Activated CD8-positive, alpha-beta T cell treated with anti-CD3 and anti-CD28 coated beads, Interleukin-2, amount 10 ng/mL, durations not matched to agents 7 days and 5 days (primary cell): Measurements from ENCODE around the gene WDR43. TPM values are rescaled to one million over a fixed set of nuclear protein-coding genes. Genes with fewer than 3 reads are reported as not detected.

Source experiments
- ATAC-seq: fragments of 150-1000 bp; cut with Tn5 transposase; one replicate; pipeline ENCODE4 v1.10.0; 2021; ENCODE audit warnings: moderate library complexity
- CTCF ChIA-PET: fragments of 350-600 bp; sonication (Branson Sonifier 250); formaldehyde crosslinking; loops from one replicate; lab custom pipeline; 2021; ENCODE audit warnings: antibody characterized with exemption; lab: Charles Lee
- POLR2A ChIA-PET: fragments of 350-600 bp; sonication (Branson Sonifier 250); formaldehyde crosslinking; loops from one replicate; lab custom pipeline; 2021; ENCODE audit warnings: antibody characterized with exemption; lab: Charles Lee
- DNase-seq: peaks from one replicate; pipeline ENCODE4 v3.0.0-alpha.2; 2020
- H3K27ac Mint-ChIP-seq: one replicate; pipeline ENCODE4 v1.8.0; 2021; ENCODE audit warnings: mild to moderate bottlenecking, mixed read lengths
- H3K27me3 Mint-ChIP-seq: one replicate; pipeline ENCODE4 v1.8.0; 2021; ENCODE audit warnings: low read depth, mixed read lengths
- H3K36me3 Mint-ChIP-seq: one replicate; pipeline ENCODE4 v1.8.0; 2021; ENCODE audit warnings: low read depth, mixed read lengths
- H3K4me1 Mint-ChIP-seq: one replicate; pipeline ENCODE4 v1.8.0; 2021; ENCODE audit warnings: low read depth, mixed read lengths
- H3K4me3 Mint-ChIP-seq: one replicate; pipeline ENCODE4 v1.8.0; 2021; ENCODE audit warnings: mild to moderate bottlenecking, mixed read lengths
- H3K9me3 Mint-ChIP-seq: one replicate; pipeline ENCODE4 v1.8.0; 2022; ENCODE audit warnings: mixed read lengths; ENCODE audit not compliant: insufficient read depth
- total RNA-seq, 2 experiments: library from RNA; stranded (reverse); gene quantifications; one replicate each; pipeline ENCODE4 v1.2.3, GENCODE V29; 2021

The WDR43 gene
- total RNA-seq, 2 experiments from 2014 or later, result 70.3 to 81.2 TPM

DNA sequence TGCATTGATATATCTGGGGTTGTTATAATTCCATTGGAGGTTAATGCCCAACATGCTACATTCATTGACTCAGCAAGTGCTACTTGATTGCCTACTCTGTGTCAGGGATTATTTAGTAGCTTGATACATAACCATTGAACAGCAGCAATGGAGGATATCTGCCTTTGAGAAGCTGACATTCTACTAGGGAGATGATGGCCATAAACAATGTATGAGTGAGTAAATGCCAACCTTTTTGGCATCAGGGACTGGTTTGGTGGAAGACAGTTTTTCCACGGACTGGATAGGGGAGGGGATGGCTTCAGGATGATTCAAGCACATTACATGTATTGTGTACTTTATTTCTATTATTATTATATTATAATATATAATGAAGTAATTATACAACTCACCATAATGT lies 54.7 kb downstream of the WDR43 start:
- Mint-ChIP-seq H3K27ac (no peak overlapping the region), H3K27me3 (no peaks in the 10 kb centered on the region), H3K9me3 (no peaks in the 10 kb centered on the region), H3K4me3 (no peak overlapping the region), H3K4me1 (peaks cover 2% of the 10 kb centered on the region), H3K36me3 (peaks cover 42% of the 10 kb centered on the region)
- DNase-seq (no peak), ATAC-seq (no peak)
- ChIA-PET CTCF (no interaction called here), POLR2A (no interaction called here)

DNA sequence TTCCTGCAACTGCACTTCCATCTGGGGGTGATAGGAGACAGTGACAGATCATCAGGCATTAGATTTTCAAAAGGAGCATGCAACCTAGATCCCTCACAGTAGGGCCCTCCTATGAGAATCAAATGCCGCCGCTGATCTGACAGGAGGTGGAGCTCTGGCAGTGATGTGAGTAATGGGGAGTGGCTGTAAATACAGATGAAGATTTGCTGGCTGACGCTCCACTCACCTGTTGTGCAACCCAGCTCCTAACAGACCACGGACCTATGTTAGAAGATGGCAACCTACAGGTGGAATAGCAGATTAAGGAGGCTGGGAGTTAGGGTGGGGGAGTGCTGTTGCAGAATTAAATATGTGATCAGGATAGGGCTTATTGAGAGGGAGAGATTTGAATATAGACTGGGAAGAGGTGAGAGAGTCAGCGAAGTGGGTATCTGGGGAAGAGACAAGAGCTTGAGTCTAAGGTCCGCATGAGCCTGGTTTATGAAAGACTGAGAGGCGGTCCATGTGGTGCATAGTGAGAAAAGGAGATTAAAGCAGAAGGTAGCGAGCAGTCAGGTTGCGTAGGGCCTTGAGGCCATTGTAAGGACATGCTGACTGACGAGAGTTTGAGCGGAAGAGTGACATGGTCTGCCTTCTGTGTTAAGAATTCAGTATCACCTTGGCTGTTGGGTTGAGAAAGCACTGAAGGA lies 55.3 kb downstream of the WDR43 start:
- Mint-ChIP-seq H3K27ac (no peak overlapping the region), H3K9me3 (no peaks in the 10 kb centered on the region), H3K36me3 (peaks cover 39% of the 10 kb centered on the region), H3K4me3 (no peak overlapping the region), H3K4me1 (peaks cover 2% of the 10 kb centered on the region), H3K27me3 (no peaks in the 10 kb centered on the region)
- POLR2A ChIA-PET, result no interaction called here
- no peak for DNase-seq
- no peak for ATAC-seq
- CTCF ChIA-PET, result no interaction called here

DNA sequence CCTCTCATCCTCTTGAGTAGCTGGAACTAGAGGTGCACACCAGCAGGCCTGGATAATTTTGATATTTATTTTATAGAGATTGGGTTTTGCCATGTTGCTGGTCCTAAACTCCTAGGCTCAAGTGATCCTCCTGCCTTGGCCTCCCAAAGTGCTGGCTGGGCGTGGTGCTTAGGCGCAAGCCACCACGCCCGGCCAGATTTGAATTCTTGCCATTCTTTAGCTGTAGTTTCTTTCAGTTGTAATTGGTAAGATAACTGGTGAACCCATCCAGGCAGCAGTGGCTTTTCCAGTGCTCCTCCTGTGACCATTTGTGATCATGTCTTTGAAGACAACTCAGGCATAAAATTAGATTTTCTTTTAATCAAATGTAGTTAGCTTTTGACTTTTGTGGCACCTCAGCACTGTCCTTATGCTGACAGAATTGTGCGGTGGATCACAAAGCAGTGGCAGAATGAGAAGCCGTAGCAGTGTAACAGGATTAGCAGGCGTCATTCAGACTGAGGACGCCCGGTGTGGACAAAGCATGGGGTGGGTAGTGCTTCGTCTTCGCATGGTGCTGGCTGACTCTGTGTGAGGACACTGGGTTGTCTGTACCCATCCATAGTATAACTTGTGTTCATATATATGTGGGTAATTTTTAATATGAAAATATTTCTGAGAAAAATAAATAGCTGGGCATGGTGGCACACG lies 56.6 kb downstream of the WDR43 start:
- H3K4me3 Mint-ChIP-seq, result no peak overlapping the region
- ChIA-PET CTCF (interaction anchor here (0.9 to 1.3 kb wide), 2 partner anchors 59 to 61 kb away, joined by 3 read pairs; no protein-coding TSS in a partner anchor), POLR2A (no interaction called here)
- peaks cover 2% of the 10 kb centered on the region for H3K4me1 Mint-ChIP-seq
- ATAC-seq (no peak), DNase-seq (no peak)
- peaks cover 30% of the 10 kb centered on the region for H3K36me3 Mint-ChIP-seq
- no peaks in the 10 kb centered on the region for H3K9me3 Mint-ChIP-seq
- H3K27ac Mint-ChIP-seq, result no peak overlapping the region
- no peaks in the 10 kb centered on the region for H3K27me3 Mint-ChIP-seq

DNA sequence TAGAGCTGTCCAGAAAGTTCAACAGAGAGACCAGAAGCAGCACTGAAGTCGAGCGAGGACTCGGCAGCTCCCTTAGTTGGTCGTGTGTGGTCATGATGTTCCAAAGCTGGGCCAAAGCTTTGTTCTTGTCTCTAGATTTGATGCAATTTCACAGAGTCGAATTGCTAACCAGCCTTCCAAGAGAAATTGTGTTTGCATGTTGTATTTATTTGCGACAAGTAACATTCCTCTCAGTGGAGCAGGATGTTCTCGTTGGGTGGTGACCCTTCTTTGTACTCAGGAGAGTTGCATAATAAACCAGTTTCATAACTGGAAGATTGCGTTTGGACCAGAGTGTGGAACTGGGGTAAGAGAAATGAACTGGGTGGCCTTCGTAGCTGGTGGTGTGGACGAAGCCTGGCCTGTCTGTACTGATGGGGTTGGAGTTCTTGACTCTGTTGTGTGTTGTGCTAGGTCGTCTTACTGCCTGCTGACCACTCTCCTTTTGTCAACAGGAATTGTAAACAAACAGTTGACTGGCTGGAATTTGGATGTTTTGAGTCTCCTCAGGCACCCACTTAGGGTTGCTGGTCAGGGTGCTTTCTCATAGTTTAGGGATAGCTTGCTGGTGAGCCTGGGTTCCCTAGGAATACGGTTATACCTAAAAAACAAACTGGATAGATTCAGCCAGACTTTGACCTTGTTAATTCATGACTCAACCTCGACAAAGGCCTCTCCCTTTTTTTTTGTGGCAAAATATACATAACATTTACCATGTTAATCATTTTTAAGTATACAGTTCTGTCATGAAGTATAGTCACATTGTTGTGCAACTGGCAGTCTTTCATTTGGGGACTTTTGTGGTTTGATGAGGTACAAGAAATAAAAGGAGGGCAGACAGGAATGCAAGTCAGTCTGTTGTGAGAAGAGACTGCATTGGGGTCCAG lies 57.7 kb downstream of the WDR43 start:
- CTCF ChIA-PET, result interaction anchor here (0.6 to 1.3 kb wide), 3 partner anchors 11 to 127 kb away, joined by 3 read pairs; no protein-coding TSS in a partner anchor
- ATAC-seq (no peak), DNase-seq (no peak)
- POLR2A ChIA-PET, result no interaction called here
- Mint-ChIP-seq H3K36me3 (peaks cover 25% of the 10 kb centered on the region), H3K9me3 (no peaks in the 10 kb centered on the region), H3K27ac (no peak overlapping the region), H3K4me3 (no peak overlapping the region), H3K27me3 (no peaks in the 10 kb centered on the region), H3K4me1 (peaks cover 8% of the 10 kb centered on the region)

DNA sequence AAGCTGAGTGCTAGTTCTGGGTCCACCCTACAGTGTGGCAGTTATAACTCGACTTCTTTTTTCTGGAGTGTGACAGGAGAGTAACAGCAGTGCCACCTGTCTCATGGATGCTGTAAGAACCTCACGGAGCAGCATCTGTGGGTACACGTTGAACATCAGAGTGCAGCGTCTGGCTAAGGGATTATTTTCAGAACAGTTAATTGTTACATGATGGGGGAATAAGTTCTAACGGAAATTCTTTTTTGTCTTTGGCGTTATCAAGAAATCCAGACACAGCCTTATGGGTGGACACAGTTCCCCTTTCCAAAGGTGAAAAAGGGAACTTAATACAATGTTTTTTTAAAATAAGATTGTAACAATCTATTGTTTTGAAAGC lies 58.4 kb downstream of the WDR43 start:
- ATAC-seq, result peak; percentile 21
- POLR2A ChIA-PET, result no interaction called here
- no peak for DNase-seq

DNA sequence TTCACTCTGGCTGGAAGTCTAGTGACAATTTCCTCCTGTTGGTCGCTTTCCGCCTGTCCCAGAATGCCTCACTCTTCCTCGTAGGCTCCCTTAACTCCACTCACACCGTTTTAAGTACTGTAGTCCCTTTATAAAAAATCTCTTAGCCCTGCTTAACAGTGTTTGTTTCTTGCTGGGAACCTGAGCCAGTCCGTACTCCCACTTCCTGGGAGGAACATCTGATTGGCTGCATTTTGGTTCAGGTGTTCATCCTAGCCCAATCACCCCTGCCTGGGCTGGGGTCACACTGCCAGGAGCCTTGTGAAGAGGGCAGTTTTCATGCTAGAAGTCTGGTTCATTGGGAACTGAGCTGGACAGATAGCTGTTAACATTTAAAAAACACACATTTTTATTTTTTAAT lies 61.0 kb downstream of the WDR43 start:
- ChIA-PET POLR2A (interaction anchor here (0.6 kb wide), 1 partner anchor 449 kb away, joined by 3 read pairs; no protein-coding TSS in a partner anchor), CTCF (interaction anchor here (1.1 to 2.0 kb wide), 8 partner anchors 8 to 253 kb away, joined by 3 to 11 read pairs (median 4); no protein-coding TSS in a partner anchor)
- Mint-ChIP-seq H3K9me3 (no peaks in the 10 kb centered on the region), H3K36me3 (peaks cover under 1% of the 10 kb centered on the region), H3K4me3 (no peak overlapping the region), H3K4me1 (peaks cover 19% of the 10 kb centered on the region), H3K27ac (no peak overlapping the region), H3K27me3 (peaks cover 3% of the 10 kb centered on the region)
- no peak for DNase-seq
- ATAC-seq, result no peak

More for the DNA sequence above, 58.4 kb downstream of the WDR43 start:
- Mint-ChIP-seq H3K27ac (no peak overlapping the region), H3K4me1 (peaks cover 10% of the 10 kb centered on the region), H3K4me3 (no peak overlapping the region), H3K36me3 (peaks cover 25% of the 10 kb centered on the region), H3K9me3 (no peaks in the 10 kb centered on the region), H3K27me3 (peaks cover 2% of the 10 kb centered on the region)
- CTCF ChIA-PET, result interaction anchor here (0.6 to 1.3 kb wide), 3 partner anchors 10 to 128 kb away, joined by 3 read pairs; no protein-coding TSS in a partner anchor

DNA sequence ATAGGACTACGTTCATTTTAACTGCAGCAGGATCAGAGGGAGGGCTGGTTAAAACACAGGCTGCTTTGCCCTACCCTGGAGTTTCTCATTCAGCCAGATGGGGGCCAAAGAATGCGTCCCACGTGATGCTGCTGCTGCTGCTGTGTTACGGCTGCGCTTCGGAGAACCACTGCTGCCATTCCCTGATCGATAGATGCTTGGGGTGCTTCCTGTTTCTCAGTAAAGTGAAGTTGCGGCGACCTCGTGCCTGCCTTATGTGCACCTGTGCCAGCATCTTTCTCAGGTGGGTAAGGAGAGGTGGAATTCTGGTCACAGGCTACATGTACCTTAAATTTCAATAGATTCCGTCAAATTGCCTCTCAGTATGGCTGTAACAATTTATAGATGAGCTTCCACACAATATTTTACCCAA lies 62.0 kb downstream of the WDR43 start:
- POLR2A ChIA-PET, result interaction anchor here (0.6 kb wide), 1 partner anchor 450 kb away, joined by 3 read pairs; no protein-coding TSS in a partner anchor
- ATAC-seq, result peak; percentile 89
- Mint-ChIP-seq H3K4me1 (peaks cover 19% of the 10 kb centered on the region), H3K27me3 (peaks cover 3% of the 10 kb centered on the region), H3K9me3 (no peaks in the 10 kb centered on the region), H3K36me3 (no peaks in the 10 kb centered on the region), H3K4me3 (peak overlapping the region; percentile 66), H3K27ac (no peak overlapping the region)
- DNase-seq, result peak; percentile 71
- CTCF ChIA-PET, result interaction anchor here (1.1 to 2.0 kb wide), 10 partner anchors 9 to 283 kb away, joined by 3 to 11 read pairs (median 4); no protein-coding TSS in a partner anchor

DNA sequence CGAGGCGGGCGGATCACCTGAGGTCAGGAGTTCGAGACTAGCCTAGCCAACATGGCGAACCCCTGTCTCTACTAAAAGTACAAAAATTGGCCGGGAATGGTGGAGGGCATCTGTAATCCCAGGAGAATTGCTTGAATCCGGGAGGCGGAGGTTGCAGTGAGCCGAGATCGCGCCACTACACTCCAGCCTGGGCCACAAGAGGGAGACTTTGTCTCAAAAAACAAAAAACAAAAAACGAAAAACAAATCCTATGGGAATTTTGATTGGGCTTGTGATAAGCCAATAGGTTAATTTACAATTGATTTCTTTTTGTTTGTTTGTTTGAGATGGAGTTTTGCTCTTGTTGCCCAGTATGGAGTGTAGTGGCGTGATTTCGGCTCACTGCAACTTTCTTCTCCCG lies 62.4 kb downstream of the WDR43 start:
- Mint-ChIP-seq H3K9me3 (no peaks in the 10 kb centered on the region), H3K36me3 (no peaks in the 10 kb centered on the region), H3K27me3 (peaks cover 3% of the 10 kb centered on the region), H3K27ac (no peak overlapping the region), H3K4me3 (peak overlapping the region; percentile 66), H3K4me1 (peaks cover 19% of the 10 kb centered on the region)
- ChIA-PET POLR2A (no interaction called here), CTCF (interaction anchor here (1.1 to 2.0 kb wide), 8 partner anchors 9 to 282 kb away, joined by 3 to 11 read pairs (median 4); no protein-coding TSS in a partner anchor)
- ATAC-seq (no peak), DNase-seq (no peak)

DNA sequence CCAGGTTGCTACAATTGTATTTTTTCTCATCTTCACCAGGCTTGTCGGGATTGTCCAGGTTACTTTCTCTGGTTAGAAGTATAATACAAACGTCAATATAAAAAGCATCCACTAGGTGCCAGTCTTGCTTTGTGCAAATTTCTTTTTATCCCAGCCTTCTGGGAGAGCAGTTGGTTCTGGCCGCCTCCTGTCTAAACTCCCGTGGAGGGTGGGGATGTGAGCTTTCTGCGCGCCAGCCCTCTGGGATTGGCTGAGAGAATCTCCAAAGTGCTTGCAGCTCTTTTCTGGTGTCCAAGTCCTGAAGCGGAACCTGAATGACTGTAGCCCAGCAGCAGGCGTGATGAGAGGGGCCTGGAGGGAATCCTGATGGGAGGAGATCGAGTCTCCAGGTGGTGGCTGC lies 64.2 kb downstream of the WDR43 start:
- Mint-ChIP-seq H3K4me3 (no peak overlapping the region), H3K36me3 (no peaks in the 10 kb centered on the region), H3K27me3 (peaks cover 3% of the 10 kb centered on the region), H3K27ac (no peak overlapping the region), H3K9me3 (no peaks in the 10 kb centered on the region), H3K4me1 (peaks cover 19% of the 10 kb centered on the region)
- ChIA-PET CTCF (interaction anchor here (0.7 to 2.1 kb wide), 22 partner anchors 10 to 252 kb away, joined by 3 to 18 read pairs (median 4); no protein-coding TSS in a partner anchor), POLR2A (interaction anchor here (1.4 kb wide), 1 partner anchor 53 kb away, joined by 3 read pairs; no protein-coding TSS in a partner anchor)
- ATAC-seq (peak; percentile 60), DNase-seq (peak; percentile 64)

DNA sequence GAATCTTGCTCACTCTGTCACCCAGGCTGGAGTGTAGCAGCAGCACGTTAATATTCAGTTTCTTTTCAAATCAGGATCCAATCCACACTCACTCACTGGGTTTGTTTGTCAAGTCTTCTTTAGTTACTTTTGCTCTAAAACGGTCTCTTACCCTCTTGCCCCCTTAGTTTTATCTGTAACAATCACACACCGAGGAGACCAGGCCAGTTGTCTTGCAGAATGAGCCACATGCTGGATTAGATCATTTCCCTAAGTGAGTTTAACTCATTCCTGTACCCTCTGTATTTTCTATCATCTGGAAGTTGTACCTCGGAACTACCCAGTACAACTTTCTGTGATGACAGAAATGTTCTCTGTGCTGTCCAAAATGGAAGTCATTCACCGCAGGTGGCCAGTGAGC lies 65.9 kb downstream of the WDR43 start:
- no peak for ATAC-seq
- H3K9me3 Mint-ChIP-seq, result no peaks in the 10 kb centered on the region
- H3K36me3 Mint-ChIP-seq, result no peaks in the 10 kb centered on the region
- H3K4me1 Mint-ChIP-seq, result peaks cover 19% of the 10 kb centered on the region
- no peak overlapping the region for H3K27ac Mint-ChIP-seq
- ChIA-PET CTCF (interaction anchor here (1.3 to 1.4 kb wide), 2 partner anchors 140 to 236 kb away, joined by 3 read pairs; no protein-coding TSS in a partner anchor), POLR2A (interaction anchor here (0.6 kb wide), 1 partner anchor 53 kb away, joined by 3 read pairs; no protein-coding TSS in a partner anchor)
- DNase-seq, result no peak
- H3K4me3 Mint-ChIP-seq, result no peak overlapping the region
- H3K27me3 Mint-ChIP-seq, result peaks cover 3% of the 10 kb centered on the region

DNA sequence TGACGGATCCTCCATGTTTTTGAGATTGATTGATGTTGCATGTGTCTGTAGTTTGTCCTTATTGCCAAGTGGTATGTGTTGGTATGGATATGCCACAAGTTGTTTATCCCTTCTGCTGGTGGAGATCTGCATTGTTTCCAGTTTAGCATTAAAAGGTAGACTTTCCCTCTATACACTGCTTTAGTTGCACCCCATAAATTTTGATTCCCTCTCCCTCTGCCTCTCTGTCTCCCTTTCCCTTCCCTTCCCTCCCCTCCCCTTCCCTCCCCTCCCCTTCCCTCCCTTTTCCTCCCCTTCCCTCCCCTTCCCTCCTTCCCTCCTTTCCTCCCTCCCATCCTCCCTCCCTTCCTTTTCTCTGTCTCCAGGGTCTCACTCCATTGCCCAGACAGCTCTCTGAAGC lies 68.0 kb downstream of the WDR43 start:
- Mint-ChIP-seq H3K27ac (no peak overlapping the region), H3K4me1 (peaks cover 10% of the 10 kb centered on the region), H3K9me3 (no peaks in the 10 kb centered on the region), H3K4me3 (no peak overlapping the region), H3K27me3 (peaks cover 3% of the 10 kb centered on the region), H3K36me3 (no peaks in the 10 kb centered on the region)
- POLR2A ChIA-PET, result no interaction called here
- CTCF ChIA-PET, result no interaction called here
- DNase-seq, result no peak
- ATAC-seq, result no peak
